ENCODE data around the gene KCNJ5. TPM values are rescaled to one million over a fixed set of nuclear protein-coding genes. Genes with fewer than 3 reads are reported as not detected.

The KCNJ5 gene
- polyA plus RNA-seq, 1 donor (not counting 4 experiments of a cell fraction or from before 2014, with no cell fraction given): 0.59 TPM

- Histone ChIP-seq H3K36me3 (ENCODE audit: control insufficient read depth in 2 of 2, extremely low read depth in 1 of 2, insufficient read depth in 2 of 2, low read length in 2 of 2) (no peaks in the 10 kb centered on the region), H3K9me1 (ENCODE audit: control insufficient read depth, extremely low read depth, insufficient read depth, low read length) (no peaks in the 10 kb centered on the region), H2AFZ (ENCODE audit: control insufficient read depth, low read length) (no peak overlapping the region), H3K79me2 (ENCODE audit: control insufficient read depth, insufficient read depth, low read length) (no peaks in the 10 kb centered on the region), H3K4me1 (ENCODE audit: control insufficient read depth, extremely low read depth, insufficient read depth, low read length) (peaks cover 12% of the 10 kb centered on the region), H3K27ac (ENCODE audit: control insufficient read depth, insufficient read depth, low read length) (no peak overlapping the region), H4K20me1 (ENCODE audit: control insufficient read depth, extremely low read depth, insufficient read depth, low read length) (no peaks in the 10 kb centered on the region), H3K4me2 (ENCODE audit: control insufficient read depth, extremely low read depth, insufficient read depth, low read depth, low read length) (no peak overlapping the region), H3K9me3 (ENCODE audit: control insufficient read depth, low read depth, low read length) (no peaks in the 10 kb centered on the region), H3K27me3 (ENCODE audit: control insufficient read depth, extremely low read depth, insufficient read depth, low read length) (peaks cover 4% of the 10 kb centered on the region), H3K4me3 (ENCODE audit: control insufficient read depth in 2 of 3, extremely low read depth in 1 of 3, insufficient read depth in 2 of 3, low read depth in 1 of 3, low read length in 3 of 3) (no peak overlapping the region), H3K9ac (ENCODE audit: control insufficient read depth, extremely low read depth, insufficient read depth, low read length) (no peak overlapping the region)
- DNase-seq (ENCODE audit: low read depth, low spot score) (no peak), FAIRE-seq (no peak)
- TF ChIP-seq CTCF (optimal IDR thresholded peaks at IDR 0.05 in 1 of 3, IDR thresholded peaks at IDR 0.05 in 1 of 3, conservative IDR thresholded peaks at IDR 0.05 in 1 of 3; ENCODE audit: extremely low read depth in 1 of 3, insufficient read depth in 2 of 3, low read length in 3 of 3) (no peak), EZH2 (IDR thresholded peaks at IDR 0.05; ENCODE audit: low read length) (no peak)
- dilution Hi-C loops (cut with MboI; ENCODE audit: extremely low pct_ligation_motif_present, low sequenced_read_pairs): no loop called here
Measured at GRCh38 chr11:128895526-128895925, 4.4 kb downstream of the KCNJ5 start.

DNA sequence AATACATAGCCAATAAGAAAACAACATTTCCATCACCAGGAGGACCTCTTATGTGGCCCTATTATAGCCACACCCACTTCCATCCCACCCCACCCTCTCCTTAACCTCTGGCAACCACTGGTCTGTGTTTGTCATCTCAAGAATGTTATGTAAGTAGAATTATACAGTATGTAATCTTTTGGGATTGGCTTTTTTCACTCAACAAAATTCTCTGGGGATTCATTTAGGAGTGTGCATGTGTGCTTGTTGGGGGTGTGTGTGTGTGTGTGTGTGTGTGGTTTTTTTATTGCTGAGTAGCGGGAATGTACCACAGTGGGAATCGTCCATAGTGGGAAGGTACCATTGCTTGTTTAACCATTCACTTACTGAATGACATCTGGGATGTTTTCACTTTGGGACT, 5.2 kb downstream of the KCNJ5 start:
- H2AFZ ChIP-seq (ENCODE audit: control insufficient read depth, low read length): no peak overlapping the region
- no peaks in the 10 kb centered on the region for H3K79me2 ChIP-seq (ENCODE audit: control insufficient read depth, insufficient read depth, low read length)
- dilution Hi-C loops (cut with MboI; ENCODE audit: extremely low pct_ligation_motif_present, low sequenced_read_pairs): no loop called here
- no peak for DNase-seq (ENCODE audit: low read depth, low spot score)
- H3K4me3 ChIP-seq (ENCODE audit: control insufficient read depth in 2 of 3, extremely low read depth in 1 of 3, insufficient read depth in 2 of 3, low read depth in 1 of 3, low read length in 3 of 3): no peak overlapping the region
- no peak overlapping the region for H3K9ac ChIP-seq (ENCODE audit: control insufficient read depth, extremely low read depth, insufficient read depth, low read length)
- H3K9me3 ChIP-seq (ENCODE audit: control insufficient read depth, low read depth, low read length): no peaks in the 10 kb centered on the region
- TF ChIP-seq CTCF (optimal IDR thresholded peaks at IDR 0.05 in 1 of 3, IDR thresholded peaks at IDR 0.05 in 1 of 3, conservative IDR thresholded peaks at IDR 0.05 in 1 of 3; ENCODE audit: extremely low read depth in 1 of 3, insufficient read depth in 2 of 3, low read length in 3 of 3): no peak
- TF ChIP-seq EZH2 (IDR thresholded peaks at IDR 0.05; ENCODE audit: low read length): no peak
- H3K36me3 ChIP-seq (ENCODE audit: control insufficient read depth in 2 of 2, extremely low read depth in 1 of 2, insufficient read depth in 2 of 2, low read length in 2 of 2): no peaks in the 10 kb centered on the region
- H3K4me2 ChIP-seq (ENCODE audit: control insufficient read depth, extremely low read depth, insufficient read depth, low read depth, low read length): no peak overlapping the region
- no peaks in the 10 kb centered on the region for H3K9me1 ChIP-seq (ENCODE audit: control insufficient read depth, extremely low read depth, insufficient read depth, low read length)
- peaks cover 3% of the 10 kb centered on the region for H3K27me3 ChIP-seq (ENCODE audit: control insufficient read depth, extremely low read depth, insufficient read depth, low read length)
- no peak overlapping the region for H3K27ac ChIP-seq (ENCODE audit: control insufficient read depth, insufficient read depth, low read length)
- H3K4me1 ChIP-seq (ENCODE audit: control insufficient read depth, extremely low read depth, insufficient read depth, low read length): peaks cover 10% of the 10 kb centered on the region
- FAIRE-seq: no peak
- no peaks in the 10 kb centered on the region for H4K20me1 ChIP-seq (ENCODE audit: control insufficient read depth, extremely low read depth, insufficient read depth, low read length)
